ENCODE results near the gene TSACC.

The TSACC gene

GRCh38 chr1:156394835-156395461 lies 56.6 kb downstream of the TSACC start:
- no peak for ATAC-seq
